Ovary (tissue), 9 donors: ENCODE measurements around the gene SHD. TPM values are rescaled to one million over a fixed set of nuclear protein-coding genes. Genes with fewer than 3 reads are reported as not detected.

Source experiments
- DNase-seq, 5 donors: peaks; one replicate each; pipeline ENCODE4 v3.0.0-alpha.2; 2019 to 2020
- H3K27ac ChIP-seq, 2 donors: fragments of 200-600 bp; one replicate each; pipeline versions ENCODE4 v1.5.1 to v1.8.0; 2019 to 2022
- H3K27me3 ChIP-seq: fragments of 200-600 bp; one replicate; pipeline ENCODE4 v1.8.0; 2022
- H3K36me3 ChIP-seq: fragments of 200-600 bp; sonication (generic); one replicate; pipeline ENCODE4 v1.5.1; 2019
- H3K4me1 ChIP-seq: one replicate; pipeline ENCODE4 v1.8.1; 2013; ENCODE audit warnings: mild to moderate bottlenecking, moderate library complexity; ENCODE audit not compliant: insufficient read depth
- H3K4me3 ChIP-seq: fragments of 200-600 bp; sonication (generic); one replicate; pipeline ENCODE4 v1.5.1; 2017
- H3K9me3 ChIP-seq, 2 donors: fragments of 200-600 bp in 1 of 2; sonication (generic) in 1 of 2; one replicate each; pipeline versions ENCODE4 v1.5.1 to v1.8.1; 2013 to 2019; ENCODE audit warnings: mild to moderate bottlenecking in 1 of 2, moderate library complexity in 1 of 2
- EP300 ChIP-seq: sonication (generic); formaldehyde crosslinking; IDR thresholded peaks from one replicate; pipeline ENCODE4 v1.6.1; 2017; ENCODE audit warnings: antibody characterized with exemption
- POLR2A ChIP-seq: fragments of 450-650 bp; IDR thresholded peaks from one replicate; pipeline ENCODE4 v1.6.1; 2017; ENCODE audit warnings: antibody characterized with exemption, mild to moderate bottlenecking, moderate library complexity
- WGBS, 3 donors: extraction: QIAGEN DNeasy Blood & Tissue Kit in 1 of 3; methylation state at CpG; one replicate each; pipeline versions ENCODE4 v1.1.5 to v1.1.7; 2013 to 2017; 5-methylcytosine and 5-hydroxymethylcytosine counted together
- intact Hi-C, 4 donors: fragments of 100-400 bp; cut with DNase I; formaldehyde crosslinking; loops; one replicate each; pipeline versions ENCODE4 v1.11.0 to v1.15.1; 2022 to 2023
- polyA plus RNA-seq, 2 donors: library from polyadenylated mRNA; stranded (reverse); fragments of 200-250 nt in 1 of 2; fragments of 350-450 nt in 1 of 2; fragmentation: Illumina TruSeq in 1 of 2; extraction: RNeasy Lipid Tissue Mini Kit (QIAGEN cat#74804) in 1 of 2; gene quantifications; one replicate each; pipeline ENCODE4 v1.2.3, GENCODE V29; 2013 to 2014
- total RNA-seq, 7 donors: library from RNA; depleted of rRNA in 2 of 7; stranded (reverse); fragments of >200 nt in 2 of 7; fragmentation: NEBNext Ultra II Directional in 3 of 7; extraction: Animal tissue kit (Norgen Biotek cat#: 25700) in 3 of 7; gene quantifications; one replicate each; pipeline versions ENCODE4 v1.1.0 to v1.2.4, GENCODE V29; 2016 to 2023
- TF ChIP-seq, protein P1 (sequence below), 3 donors: fragments of 450-650 bp in 2 of 3; fragments of 200-600 bp in 1 of 3; IDR thresholded peaks; one replicate each; pipeline versions ENCODE4 v1.5.1 to v1.8.0; 2016 to 2022; ENCODE audit warnings: antibody characterized with exemption in 3 of 3, mild to moderate bottlenecking in 1 of 3
- donor health status: DM: no; HTN: no; CAD: no; lungs with moderate emphysema.
- donor health status: DM: no; HTN: no; CAD: no.
- donor health status: Bipolar disorder and iron deficiency.
- donor health status: DM: yes; HTN: yes; CAD: no.
- donor health status: DM: no; HTN: no; CAD: no.
- donor health status: DM: yes; HTN: yes; CAD: no.

SHD gene
- total and polyA plus RNA-seq, 9 donors = 0.24 to 0.86 (median 0.48) TPM; not detected in 6

GRCh38 chr19:4298810-4299550, 19.9 kb downstream of the SHD start:
- TF ChIP-seq POLR2A = no peak
- TF ChIP-seq, protein P1, sequence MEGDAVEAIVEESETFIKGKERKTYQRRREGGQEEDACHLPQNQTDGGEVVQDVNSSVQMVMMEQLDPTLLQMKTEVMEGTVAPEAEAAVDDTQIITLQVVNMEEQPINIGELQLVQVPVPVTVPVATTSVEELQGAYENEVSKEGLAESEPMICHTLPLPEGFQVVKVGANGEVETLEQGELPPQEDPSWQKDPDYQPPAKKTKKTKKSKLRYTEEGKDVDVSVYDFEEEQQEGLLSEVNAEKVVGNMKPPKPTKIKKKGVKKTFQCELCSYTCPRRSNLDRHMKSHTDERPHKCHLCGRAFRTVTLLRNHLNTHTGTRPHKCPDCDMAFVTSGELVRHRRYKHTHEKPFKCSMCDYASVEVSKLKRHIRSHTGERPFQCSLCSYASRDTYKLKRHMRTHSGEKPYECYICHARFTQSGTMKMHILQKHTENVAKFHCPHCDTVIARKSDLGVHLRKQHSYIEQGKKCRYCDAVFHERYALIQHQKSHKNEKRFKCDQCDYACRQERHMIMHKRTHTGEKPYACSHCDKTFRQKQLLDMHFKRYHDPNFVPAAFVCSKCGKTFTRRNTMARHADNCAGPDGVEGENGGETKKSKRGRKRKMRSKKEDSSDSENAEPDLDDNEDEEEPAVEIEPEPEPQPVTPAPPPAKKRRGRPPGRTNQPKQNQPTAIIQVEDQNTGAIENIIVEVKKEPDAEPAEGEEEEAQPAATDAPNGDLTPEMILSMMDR (IDR thresholded peaks at IDR 0.05) = no peak

DNA sequence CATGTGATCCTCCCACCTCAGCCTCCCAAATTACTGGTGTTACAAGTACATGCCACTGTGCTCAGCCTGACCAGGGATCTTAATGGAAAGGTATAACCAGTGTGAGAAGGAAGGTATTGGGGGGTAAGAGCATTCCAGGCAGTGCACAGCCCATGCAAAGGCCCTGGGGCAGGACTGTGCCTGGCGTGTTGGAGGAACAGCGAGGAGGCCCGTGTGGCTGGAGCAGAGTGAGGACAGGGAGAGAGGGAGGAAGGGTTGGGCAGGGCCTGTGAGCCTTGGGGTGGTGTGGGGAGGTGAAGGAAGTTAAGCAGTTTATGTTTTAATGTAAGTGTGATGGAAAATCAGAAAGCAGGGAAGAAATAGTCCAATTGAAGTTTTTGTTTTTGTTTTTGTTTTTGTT, 21.5 kb downstream of the SHD start:
- TF ChIP-seq, protein P1 (IDR thresholded peaks at IDR 0.05) = no peak
- no peak for TF ChIP-seq POLR2A
- TF ChIP-seq EP300 = no peak
- WGBS, 3 donors = 88 to 93% (median 90%) methylated on average over 3 of the region's 3 CpGs
- H3K4me1 ChIP-seq = no peaks in the 10 kb centered on the region
- no peak for DNase-seq
- intact Hi-C loops = no loop called here
- no peak overlapping the region for H3K4me3 ChIP-seq
- no peaks in the 10 kb centered on the region for H3K27me3 ChIP-seq
- no peaks in the 10 kb centered on the region for H3K9me3 ChIP-seq
- H3K27ac ChIP-seq = no peak overlapping the region
- H3K36me3 ChIP-seq = no peaks in the 10 kb centered on the region

More at GRCh38 chr19:4298810-4299550, 19.9 kb downstream of the SHD start:
- intact Hi-C loops = no loop called here
- Histone ChIP-seq H3K4me1 (no peaks in the 10 kb centered on the region), H3K27ac (no peak overlapping the region), H3K9me3 (no peaks in the 10 kb centered on the region), H3K4me3 (no peak overlapping the region), H3K27me3 (no peaks in the 10 kb centered on the region), H3K36me3 (no peaks in the 10 kb centered on the region)
- WGBS, 3 donors = 74 to 79% (median 77%) methylated on average over 8 of the region's 8 CpGs
- no peak for DNase-seq

DNA sequence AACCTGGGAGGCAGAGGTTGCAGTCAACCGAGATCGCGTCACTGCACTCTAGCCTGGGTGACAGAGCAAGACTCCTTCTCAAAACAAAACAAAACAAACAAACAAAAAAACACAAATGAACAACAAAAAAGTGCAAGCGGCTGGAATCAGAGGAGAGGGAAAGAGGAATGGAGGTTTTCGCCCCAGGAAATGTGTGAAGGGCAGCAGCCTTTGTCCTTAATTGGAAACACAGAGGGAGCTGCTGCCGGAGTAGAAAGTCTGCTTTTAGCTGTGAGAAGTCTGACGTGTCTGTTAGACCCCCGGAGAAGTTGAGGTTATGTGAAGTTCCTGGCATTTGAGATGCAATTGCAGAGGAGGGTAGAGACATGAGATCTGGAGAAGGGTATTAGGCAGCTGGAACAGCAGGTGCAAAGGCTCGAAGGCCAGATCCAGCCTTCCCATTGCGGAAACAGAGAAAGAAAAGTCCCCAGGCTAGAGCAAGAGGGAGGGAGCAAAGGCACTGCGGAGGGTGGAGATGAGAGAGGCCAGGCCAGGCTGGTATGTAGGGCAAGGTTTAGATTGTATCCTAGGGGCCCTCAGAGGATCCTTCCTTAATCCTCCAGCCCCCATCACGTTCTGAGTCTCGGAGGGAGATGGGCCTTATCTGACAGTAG, 22.6 kb downstream of the SHD start:
- H3K4me1 ChIP-seq = no peaks in the 10 kb centered on the region
- no peaks in the 10 kb centered on the region for H3K9me3 ChIP-seq
- no peaks in the 10 kb centered on the region for H3K27me3 ChIP-seq
- no peak overlapping the region for H3K4me3 ChIP-seq
- WGBS, 3 donors = 58 to 63% (median 59%) methylated on average over 13 of the region's 13 CpGs
- no peak overlapping the region for H3K27ac ChIP-seq
- intact Hi-C loops = no loop called here
- H3K36me3 ChIP-seq = no peaks in the 10 kb centered on the region
- DNase-seq = no peak
- TF ChIP-seq, protein P1 (IDR thresholded peaks at IDR 0.05) = no peak
- TF ChIP-seq EP300 (no peak), POLR2A (no peak)

- WGBS, 3 donors = 60 to 65% (median 60%) methylated on average over 8 of the region's 8 CpGs
- H3K27me3 ChIP-seq = no peaks in the 10 kb centered on the region
- H3K4me3 ChIP-seq = no peak within 1 kb of the TSS
- intact Hi-C loops = no loop called here
- no peak within 1 kb of the TSS for H3K27ac ChIP-seq
- H3K36me3 ChIP-seq = no peaks in the 10 kb centered on the region
- TF ChIP-seq POLR2A = no peak
- no peak for TF ChIP-seq EP300
- TF ChIP-seq, protein P1 (IDR thresholded peaks at IDR 0.05) = no peak
- H3K9me3 ChIP-seq = no peaks in the 10 kb centered on the region
- H3K4me1 ChIP-seq = no peaks in the 10 kb centered on the region
- no peak for DNase-seq
Observed at GRCh38 chr19:4302243-4302640, 23.2 kb downstream of the SHD start, which contains the start of gene TMIGD2. TSS of gene TMIGD2 (minus strand) at chr19:4302389. CDS start at chr19:4302385, 4 bp downstream.
